Astrocyte of the hippocampus (primary cell): ENCODE data around the gene RASGRP1.

Experiments
- DNase-seq: peaks from one replicate; pipeline ENCODE4 v3.0.0; 2011; ENCODE audit warnings: low read depth, low spot score

The RASGRP1 gene

DNA sequence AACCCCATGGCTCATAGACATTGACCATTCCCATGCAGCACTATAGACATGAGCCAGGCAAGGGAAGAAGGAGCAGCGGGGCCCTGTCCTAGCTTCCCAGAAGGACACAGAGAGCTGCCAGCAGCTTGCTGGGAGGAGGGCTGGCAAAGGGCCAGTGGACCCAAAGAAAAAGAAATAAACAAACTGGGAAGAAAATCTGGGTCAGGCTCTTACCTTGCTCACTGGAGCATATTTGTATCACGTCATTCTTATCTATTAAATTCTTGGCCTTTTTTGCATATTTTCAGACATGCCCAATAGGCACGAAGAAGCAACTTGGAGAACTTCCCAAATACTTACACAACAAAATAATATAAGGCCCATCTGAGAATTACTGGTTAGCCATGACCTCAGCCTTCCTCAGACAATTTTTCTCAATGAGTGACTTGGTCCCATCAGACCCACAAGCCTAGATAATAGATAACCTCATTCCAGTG is 28.4 kb downstream of the RASGRP1 start:
- peak; percentile 85 for DNase-seq

DNA sequence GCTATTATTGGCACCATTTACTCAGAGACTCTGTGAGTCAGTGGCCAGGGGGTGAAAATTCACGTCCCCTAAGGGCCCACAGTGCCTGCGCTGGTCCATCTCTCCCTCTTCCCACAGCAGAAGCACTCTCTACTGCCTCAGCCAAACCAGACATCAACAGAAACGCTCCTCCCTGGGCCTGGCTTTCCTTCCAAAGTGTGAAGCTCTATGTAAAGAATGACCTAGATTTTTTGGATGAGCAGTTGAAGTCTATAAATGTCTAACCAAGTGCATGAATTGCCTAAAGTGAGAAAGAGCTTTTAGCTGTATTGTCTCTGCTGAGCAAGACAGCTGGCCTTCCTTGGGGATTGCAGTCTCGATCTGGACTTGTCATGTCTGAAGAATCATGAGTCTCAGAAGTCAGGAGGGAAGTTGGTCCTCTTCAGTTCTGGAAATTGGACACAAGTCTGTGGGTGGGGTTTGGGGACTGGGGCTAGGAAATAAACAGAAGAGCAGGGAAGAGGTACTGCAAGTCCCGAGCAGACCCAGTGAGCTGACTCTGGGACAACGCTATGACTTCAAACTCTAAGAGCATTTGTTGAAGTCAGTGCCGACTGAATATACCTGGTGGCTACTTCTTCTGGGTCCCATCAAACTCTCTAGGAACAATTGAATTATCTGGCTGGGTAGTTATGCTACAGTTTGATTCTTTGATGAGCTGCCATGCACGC is 29.0 kb downstream of the RASGRP1 start:
- no peak for DNase-seq

DNA sequence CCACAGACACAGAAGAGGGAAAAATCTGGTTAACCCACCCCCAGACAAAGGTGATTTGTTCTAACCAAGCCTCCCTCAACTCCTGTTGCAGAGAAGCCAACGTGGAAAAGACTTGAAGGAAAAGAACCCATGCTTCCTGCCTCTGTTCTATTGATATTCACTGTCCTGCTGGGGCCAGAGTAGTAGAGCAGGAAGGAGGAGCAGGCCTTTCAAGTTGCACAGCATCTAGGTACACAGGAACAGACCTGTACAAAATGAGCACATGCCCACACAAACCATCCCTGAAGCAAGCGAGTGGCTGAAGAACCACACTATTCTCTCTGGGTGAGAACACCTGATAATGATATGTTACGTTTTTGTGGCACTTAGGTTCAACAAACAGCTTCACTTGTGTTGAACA is 29.9 kb downstream of the RASGRP1 start:
- no peak for DNase-seq

DNA sequence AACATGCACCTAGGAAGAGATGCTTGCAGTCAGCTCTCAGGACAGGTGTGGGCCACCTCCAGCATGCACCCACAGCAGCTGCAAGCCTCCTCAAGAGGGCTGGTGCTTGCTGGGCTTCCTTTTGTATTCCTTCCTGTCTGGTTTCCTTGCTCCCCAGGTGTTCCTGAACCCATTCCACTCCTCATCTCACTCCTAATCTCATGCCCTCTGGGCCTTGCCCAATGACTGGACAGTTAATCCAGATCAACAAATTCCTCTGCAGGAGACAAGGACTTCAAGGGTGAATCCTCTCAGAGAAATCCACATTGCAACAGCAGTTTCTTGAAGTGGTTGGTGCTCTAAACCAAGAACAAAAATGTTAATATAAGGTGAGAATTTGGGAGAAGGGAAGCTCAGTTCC is 30.7 kb downstream of the RASGRP1 start:
- no peak for DNase-seq

DNA sequence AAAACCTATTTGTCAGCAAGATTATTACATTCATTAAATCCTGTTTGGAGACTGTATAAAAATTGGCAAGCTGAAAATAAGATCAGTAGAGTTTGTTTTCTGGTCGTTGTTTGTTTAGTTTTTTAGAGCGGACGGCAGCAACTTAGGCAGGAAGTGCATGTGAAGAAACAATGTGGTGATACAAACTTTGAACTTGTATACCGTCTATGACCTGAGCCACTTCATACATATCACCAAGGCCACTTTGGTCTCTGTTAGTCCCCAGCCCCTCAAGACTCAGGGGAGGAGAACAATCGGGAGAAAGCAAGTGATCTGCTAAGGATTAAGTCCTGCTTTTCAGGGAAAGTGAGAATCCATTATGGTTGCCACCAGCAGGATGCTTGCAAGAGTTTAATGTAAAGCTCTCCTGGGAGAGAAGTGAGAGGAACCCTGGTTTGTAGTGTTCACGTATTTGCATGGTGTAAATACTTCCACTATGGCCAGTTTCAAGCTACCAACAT is 31.1 kb downstream of the RASGRP1 start:
- no peak for DNase-seq

DNA sequence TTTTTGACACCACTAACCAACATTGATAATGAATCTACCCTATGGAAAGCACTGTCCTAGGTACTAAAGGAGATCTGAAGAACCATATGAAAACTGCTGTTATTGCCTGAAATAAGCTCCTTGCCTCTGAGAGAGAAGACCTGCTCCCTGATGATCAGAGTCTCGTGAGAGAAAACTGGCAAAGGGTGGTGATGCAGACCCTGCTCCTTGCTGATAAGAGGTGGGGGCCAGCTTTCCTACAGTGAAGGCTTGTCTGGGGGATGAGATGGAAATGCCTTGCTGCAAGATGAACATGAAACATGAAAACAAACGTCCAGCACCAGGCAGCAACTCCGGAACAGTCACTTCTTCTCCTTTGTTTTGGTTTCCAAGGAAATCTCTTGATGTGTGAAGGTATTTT is 31.9 kb downstream of the RASGRP1 start:
- DNase-seq, result no peak

DNA sequence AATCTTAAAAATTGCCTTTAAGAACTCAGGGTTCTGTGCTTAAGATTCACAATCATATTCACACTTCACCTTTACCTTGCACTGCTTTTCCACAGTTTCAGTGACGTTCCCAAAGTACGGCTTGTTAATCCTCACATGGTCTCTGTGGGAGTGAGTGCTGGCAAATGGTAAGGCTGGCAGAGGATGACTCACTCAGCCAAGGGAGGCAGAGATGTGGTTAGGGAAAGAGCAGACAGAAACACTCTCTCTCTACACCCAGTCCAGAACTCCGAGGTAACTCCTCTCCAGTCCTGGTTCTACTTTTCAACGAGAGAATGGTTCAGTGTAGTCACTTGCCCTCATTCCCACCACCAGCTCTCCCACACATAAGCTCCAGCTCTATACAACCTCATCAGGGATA is 33.1 kb downstream of the RASGRP1 start:
- DNase-seq, result peak; percentile 87

DNA sequence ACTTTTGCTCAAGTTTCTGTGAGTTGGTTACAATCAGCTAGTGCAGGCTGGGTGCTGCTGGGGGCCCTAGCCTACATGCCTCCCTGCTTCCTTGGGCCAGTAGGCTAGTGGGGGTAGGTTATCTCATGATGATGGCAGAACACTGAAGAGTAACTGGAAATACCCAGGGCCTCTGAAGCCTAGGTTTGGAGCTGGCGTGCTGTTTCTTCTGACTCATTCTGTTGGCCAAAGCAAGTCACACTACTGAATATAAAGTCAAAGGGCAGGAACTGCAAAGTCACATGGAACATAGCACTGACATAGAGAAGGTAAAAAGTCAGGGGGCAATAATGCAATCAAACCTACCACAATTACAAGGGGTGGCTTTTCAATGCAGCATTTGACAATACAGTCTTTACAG is 34.5 kb downstream of the RASGRP1 start:
- DNase-seq, result no peak

DNA sequence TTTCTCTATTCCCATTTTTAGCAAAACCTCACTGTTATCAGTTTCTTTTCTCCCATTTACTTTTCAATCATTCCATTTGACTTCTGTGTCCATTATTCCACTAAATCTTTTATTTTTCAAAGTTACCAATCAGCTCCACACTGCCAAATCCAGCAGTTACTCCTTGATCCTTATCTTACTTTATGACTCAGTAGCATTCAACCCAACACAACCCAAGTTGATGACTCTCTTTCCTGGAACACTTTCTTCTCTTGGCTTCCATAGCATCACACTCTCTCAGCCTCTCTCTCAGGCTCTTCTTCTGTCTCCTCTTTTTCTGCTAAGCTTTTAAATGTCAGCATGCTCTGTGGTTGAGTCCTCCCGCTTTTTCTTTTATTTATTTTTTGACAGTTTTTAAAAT is 36.3 kb downstream of the RASGRP1 start:
- DNase-seq, result peak; percentile 68

DNA sequence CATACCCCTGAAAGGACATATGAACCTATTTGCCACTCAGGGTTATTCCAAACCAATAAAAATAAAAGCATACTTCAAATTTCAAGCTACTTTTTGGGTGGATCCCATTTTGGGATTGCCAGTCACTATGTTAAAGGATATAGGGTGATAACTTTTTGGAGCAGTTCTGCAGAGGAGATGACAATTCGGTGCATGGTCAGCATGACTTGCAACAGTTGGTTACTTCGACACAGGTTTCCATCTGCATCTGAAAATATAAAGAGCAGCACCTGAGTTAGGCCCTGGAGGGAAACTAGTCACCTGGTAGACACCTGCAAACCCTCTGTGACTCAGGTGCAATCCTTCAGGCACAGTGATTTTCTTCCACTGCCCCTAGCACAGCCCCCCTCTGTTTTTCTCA is 38.5 kb downstream of the RASGRP1 start:
- DNase-seq, result no peak

DNA sequence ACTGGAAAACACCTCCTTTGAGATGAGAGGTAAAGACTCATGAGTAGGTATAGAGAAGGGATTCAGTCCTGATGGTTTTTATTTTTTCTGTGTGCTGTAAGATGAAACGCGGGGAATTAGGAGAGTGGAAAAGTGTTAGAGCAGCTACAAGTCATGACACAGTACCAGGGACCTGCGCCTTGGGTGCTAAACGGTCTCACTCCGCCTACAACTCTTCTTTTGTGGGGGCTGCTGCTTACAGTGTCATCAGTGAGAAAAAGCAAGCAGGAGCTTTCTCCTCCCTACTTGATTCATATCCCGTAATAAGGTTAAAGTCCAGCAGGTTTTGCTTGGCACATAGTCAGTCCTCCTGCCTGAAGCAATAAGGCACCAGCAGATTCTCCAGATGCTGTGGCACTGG is 39.1 kb downstream of the RASGRP1 start:
- DNase-seq, result no peak

DNA sequence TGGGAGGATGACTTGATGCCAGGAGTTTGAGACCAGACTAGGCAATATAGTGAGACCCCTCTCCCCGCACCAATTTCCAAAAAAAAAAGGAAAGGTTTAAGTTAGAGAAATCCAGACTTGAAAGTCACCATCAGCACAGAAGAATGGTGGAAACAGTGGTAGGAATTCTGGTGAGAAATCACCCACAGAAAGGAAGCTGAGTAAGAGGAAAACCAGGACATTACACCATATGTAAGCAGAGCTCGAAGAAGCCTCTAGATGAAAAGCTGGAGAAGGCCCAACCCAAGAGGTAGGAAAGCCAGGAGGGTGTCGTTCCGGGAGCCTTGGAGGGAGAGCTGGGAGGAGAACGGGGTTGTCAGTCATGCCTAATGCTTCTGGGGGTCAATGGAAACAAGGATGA is 40.5 kb downstream of the RASGRP1 start:
- no peak for DNase-seq

DNA sequence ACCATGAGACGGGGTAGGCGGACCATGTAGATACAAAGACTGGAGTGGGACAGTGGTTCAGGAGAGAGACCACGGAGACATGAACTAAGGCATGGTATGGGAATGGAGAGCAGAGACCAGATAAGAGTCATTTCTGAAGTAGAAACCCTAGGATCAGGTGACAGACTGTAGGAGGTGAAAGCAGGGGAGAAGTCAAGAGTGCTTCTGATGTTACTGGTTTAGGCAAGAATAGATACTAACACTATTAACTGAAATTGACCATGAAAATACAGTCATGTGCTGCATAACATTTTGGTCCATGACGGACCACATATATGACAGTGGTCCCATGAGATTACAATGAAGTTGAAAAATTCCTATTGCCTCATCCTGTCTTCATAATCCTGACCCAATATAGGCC is 41.7 kb downstream of the RASGRP1 start:
- DNase-seq, result no peak

DNA sequence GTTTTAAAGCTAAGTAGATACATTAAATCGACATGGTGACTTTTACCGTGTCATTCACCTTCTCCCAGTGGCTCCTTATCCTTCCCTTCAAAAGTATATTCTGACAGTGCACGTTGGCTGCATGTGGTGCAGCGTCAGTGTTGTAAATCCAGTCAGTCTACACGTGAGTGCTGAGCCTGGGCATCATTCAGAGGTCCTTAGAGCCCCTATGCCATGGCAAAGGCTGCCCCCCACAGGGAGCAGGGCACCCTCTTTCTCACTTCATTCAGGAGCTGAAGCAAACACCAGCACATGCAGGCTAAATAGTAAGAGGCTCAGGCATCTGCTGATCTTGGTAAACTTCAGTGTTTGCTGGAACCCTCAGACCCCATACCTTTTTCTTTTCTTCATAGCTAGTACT is 43.3 kb downstream of the RASGRP1 start:
- no peak for DNase-seq

DNA sequence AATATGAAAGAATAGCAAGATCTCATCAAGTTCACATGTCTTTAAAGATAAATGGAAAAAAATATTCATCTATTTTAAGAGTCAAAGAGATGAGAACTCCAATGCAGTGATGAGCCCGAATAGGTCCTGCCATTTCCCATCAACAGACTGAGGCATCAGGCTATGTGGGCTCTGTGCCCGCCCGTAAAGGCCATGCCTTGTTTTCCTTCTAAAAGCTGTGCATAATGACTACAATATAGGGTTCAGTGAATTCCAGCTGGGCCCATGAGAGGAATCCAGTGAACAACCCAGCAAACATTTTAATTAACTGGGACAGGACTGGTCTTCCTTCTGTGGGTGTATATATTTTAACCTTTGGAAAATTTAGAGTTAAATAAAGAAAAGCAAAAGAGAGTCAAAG is 44.6 kb downstream of the RASGRP1 start:
- DNase-seq, result peak; percentile 14

DNA sequence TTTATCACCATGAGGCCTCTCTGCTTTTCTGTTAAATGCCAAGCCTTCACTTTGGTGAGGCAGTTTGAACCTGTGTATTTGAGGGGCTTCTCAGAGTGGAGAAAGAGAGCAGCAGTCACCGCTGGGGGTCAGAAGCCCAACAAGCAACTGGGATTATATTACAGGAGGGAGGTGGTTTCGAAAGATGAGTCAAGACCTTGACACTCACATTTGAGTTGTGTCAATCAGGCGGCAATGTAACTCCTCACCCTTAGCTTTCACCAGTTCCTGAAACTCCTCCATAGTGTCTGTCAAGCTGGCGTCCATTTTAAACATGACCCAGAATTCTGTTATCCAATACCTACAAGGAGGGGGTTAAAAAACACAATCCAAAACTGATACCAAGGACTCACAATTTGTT is 46.5 kb downstream of the RASGRP1 start:
- no peak for DNase-seq

DNA sequence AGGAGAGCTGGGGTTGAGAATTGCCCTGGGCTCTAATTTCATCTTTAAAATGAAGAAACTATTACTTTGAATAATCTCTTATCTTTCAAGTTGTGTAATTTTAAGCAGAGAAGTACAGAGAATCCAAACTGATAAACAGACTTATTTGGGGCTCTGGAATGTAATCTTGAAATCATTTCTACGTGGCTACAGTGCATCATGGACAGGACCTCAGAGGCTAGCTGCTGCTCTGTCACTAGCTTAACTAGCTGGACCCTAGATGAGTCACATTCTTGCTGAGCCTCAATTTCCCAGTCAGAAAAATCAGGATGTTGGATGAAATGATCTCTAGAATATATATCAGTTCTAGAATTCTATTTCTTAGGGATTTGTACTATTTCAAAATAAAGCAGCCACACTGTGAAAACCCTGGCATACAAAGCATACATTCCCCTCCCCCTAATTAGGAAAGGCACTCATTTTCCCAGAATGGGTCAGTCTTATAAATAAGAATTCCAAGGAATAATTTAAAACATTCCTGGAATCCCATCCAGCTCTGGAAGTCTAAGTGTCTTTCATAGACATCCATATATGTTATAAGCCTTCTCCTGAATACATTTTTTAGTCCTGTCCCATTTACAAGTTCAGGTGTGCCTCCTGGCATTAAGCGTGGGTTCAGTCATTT is 47.2 kb downstream of the RASGRP1 start:
- no peak for DNase-seq

DNA sequence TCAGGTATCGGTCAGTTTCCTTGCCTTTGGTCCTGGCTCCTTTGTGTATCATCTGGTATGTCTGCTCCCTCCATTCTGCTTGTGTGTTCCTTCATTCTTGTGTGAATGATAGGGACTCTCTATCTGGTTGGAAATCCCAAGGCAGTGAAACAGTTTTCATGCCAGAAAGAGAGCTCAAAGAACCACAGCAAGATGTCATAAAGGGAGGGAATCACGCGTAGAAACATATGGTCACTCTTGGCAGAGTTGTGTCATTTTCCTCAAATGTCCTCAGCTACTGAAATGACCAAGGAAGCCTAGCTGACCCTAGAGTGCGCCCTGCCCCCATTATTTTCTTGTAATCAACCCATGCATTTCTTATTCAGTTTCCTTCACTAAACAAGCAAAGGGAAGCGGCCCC is 48.0 kb downstream of the RASGRP1 start:
- DNase-seq, result no peak

DNA sequence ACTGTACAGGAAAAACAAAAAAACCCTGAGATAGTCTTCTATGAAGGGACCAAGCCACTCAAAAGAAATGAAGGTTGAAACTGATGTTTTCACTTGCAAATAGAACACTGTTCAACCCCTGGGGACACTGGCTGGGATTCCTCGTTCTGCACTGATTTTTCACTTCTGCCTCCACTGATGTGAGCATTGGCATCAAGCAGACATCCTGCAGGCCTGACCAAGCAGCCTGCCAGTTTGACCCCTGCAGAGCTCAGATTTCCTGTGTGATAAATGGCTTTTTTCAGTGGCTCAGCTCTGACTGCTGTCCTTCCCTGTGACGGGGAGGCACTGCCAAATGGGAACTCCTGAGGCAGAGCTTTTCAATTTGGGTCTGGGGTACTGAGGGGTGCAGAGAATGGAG is 50.0 kb downstream of the RASGRP1 start:
- peak; percentile 8 for DNase-seq

DNA sequence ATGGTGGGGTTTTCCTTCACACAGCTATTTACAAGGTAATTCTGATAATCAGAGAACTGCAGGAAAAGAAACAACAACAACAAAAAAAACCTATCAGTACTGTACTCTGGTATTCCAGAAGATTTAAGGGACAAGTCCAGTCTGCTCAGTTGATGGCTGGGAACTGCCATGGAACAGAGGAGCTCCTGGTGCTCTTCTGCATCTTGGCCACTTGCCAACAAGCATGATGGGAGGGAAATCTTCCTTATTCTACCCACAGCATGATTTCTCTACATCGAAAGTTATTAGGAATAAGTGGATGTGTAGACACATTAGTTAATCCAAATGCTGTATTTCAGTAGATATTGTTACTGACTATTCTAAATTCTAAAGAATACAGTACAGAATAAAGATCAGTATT is 51.7 kb downstream of the RASGRP1 start:
- no peak for DNase-seq

DNA sequence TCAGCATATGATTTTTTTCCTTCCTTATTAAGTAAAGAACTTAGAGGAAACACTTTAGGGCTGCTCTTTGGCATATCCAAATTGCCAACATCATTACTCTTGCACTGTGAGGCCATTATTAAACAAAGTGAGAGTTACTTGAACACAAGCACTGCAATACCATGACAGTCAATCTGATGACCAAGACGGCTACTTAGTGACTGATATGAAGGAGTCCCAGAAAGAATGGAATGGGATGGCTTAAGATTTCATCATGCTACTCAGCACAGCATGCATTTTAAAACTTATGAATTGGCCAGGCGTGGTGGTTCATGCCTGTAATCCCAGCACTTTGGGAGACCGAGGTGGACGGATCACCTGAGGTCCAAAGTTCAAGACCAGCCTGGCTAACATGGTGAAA is 55.5 kb downstream of the RASGRP1 start:
- DNase-seq, result no peak

DNA sequence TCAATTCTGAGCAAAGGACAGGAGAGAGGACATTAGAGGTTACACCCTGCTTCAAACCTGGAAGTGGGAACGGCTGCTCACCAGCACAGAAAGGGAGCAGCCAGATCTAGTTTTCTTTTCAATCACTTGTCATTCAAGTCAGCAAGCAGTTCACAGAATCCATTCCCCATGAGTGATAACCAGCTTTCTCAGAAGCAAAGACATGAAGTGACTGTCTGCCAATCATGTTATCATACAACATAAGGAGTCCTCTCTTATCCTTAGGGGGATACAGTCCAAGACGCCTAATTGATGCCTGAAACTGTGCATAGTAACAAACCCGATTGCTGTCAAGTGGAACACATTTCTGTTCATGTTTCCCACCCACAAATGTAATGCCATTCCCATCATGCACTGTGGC is 56.0 kb downstream of the RASGRP1 start:
- no peak for DNase-seq

DNA sequence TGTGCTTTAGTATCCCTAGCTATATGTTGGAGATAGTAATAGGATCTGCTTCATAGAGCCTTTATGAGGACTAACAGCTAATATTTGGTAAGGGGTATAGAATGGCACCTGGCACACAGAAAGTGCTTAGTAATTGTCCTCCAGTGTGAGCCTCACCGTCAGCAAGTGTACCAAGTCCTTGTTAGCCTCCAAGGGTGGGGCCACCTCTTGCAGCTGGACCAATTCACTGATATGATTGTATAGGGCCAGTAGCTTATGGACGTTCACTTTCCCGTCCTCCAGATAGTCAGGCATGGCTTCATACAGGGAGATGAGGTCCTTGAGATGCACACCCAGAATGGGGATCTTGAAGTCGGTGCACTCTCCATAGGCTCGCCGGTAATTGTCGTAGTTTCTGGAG is 57.0 kb downstream of the RASGRP1 start:
- no peak for DNase-seq
